Adrenal gland (tissue), 5 donors: Measurements from ENCODE around the gene PIK3AP1.

Experiments
- POLR2A ChIP-seq, 2 donors: fragments of 450-650 bp; IDR thresholded peaks; one replicate each; pipeline ENCODE4 v1.6.1; 2017; ENCODE audit warnings: antibody characterized with exemption in 2 of 2, mild to moderate bottlenecking in 2 of 2, moderate library complexity in 1 of 2
- TF ChIP-seq, protein P1 (sequence below), 6 experiments: fragments of 450-650 bp in 4 of 6; fragments of 200-600 bp in 2 of 6; sonication (generic) in 1 of 6; IDR thresholded peaks; 1 replicate in 5 of 6; 2 replicates in 1 of 6; pipeline versions ENCODE4 v1.5.1 to v1.8.0; 2016 to 2021; ENCODE audit warnings: antibody characterized with exemption in 6 of 6, mild to moderate bottlenecking in 2 of 6, moderate library complexity in 1 of 6
- donor health status: DM: no; HTN: no; CAD: no.

DNA sequence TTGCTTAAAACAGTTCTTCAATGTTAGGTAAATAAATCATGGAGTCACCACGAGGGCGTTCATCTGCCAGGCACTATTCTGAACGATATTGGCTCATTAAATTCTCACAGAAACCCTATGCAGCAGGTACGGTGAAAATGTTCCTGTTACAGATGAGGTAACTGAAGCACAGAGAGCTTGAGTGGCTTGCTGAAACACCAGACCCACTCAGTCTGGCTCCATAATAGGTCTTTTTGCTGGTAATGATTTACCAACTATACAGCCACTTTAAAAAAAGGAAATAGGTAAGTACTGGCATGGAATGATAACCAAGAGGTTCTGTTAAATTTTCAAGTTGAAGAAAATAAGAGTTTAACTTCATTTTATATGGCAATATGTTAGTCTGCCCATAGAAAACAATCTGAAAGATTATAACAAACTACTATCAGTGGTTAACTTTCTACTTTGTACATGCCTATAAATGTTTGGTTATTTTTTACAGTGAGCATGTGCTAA, 132.2 kb downstream of the PIK3AP1 start:
- TF ChIP-seq, protein P1, sequence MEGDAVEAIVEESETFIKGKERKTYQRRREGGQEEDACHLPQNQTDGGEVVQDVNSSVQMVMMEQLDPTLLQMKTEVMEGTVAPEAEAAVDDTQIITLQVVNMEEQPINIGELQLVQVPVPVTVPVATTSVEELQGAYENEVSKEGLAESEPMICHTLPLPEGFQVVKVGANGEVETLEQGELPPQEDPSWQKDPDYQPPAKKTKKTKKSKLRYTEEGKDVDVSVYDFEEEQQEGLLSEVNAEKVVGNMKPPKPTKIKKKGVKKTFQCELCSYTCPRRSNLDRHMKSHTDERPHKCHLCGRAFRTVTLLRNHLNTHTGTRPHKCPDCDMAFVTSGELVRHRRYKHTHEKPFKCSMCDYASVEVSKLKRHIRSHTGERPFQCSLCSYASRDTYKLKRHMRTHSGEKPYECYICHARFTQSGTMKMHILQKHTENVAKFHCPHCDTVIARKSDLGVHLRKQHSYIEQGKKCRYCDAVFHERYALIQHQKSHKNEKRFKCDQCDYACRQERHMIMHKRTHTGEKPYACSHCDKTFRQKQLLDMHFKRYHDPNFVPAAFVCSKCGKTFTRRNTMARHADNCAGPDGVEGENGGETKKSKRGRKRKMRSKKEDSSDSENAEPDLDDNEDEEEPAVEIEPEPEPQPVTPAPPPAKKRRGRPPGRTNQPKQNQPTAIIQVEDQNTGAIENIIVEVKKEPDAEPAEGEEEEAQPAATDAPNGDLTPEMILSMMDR (IDR thresholded peaks at IDR 0.05), result no peak
- TF ChIP-seq POLR2A (IDR thresholded peaks at IDR 0.05), result no peak
